Measurements from ENCODE around the gene OSBPL5. TPM values are rescaled to one million over a fixed set of nuclear protein-coding genes. Genes with fewer than 3 reads are reported as not detected.
A peak's percentile ranks its signal among the peaks of the same experiment; 100 is the strongest.

The OSBPL5 gene
- total RNA-seq, 4 donors from 2014 or later = 39.9 to 94.0 (median 66.4) TPM

DNA sequence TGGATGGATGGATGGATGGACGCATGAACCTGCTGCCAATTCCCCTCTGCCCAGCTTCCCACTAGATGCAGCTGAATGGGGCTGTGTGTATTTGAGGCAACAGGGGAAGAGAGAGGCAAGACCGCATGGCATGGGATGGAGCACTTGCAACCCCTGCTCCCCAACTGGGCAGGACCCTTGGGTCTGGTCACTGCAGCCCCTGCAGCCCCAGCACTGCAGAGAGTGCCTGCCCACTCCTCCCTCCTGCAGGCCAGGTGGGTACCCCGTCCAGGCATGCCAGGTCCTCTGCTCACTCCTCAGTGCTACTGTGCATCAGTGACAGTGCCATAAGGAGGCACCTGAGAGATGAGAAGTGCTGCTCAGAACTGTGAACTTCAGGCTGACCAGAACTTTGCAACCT is 40.3 kb downstream of the OSBPL5 start:
- no peak overlapping the region for H3K4me3 ChIP-seq

DNA sequence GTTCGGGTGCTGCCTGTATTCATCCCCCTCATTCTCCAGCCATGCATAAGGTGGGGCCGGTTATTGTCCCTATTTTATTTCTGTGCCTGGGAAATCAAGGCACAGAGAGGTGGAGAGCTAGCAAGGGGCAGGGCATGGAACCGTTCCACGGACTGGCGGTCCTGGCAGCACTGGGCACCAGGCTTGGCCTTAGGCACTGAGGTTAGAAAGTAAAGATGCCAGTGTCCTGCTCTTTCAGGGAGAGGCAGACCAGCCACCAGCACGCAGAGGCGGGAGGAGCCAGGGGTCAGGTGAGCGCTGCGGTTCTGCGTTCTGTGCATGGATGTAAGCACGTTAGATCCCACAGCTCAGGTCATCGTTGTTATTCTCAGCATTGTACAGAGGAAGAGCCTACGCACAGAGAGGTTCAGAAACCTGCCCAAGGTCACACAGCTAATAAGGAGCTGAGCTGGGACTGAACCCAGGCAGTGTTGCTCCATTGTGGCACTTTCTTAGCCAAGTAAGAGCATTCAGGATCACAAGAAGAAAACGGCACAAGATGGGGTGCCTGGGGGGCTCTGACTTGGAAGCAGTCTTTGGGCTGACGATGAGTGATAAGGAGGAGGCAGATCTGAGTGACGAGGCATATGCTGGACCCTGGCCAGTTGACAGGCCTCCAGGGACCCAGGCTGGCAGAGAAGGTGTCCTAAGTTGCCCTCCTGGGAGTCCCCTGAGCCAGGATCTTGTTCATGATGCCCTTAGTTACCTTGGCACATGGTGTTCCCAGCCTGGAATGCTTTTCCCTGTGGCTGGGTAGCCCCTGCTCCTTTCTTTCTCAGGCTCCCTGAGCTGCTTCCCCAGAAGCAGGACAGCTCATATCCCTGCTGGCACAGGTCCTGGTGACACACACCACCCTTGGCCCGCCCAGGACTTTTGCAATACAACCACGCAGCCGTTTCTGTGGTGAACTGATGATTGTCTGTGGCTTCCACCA is 41.1 kb downstream of the OSBPL5 start:
- TF ChIP-seq, protein P1, sequence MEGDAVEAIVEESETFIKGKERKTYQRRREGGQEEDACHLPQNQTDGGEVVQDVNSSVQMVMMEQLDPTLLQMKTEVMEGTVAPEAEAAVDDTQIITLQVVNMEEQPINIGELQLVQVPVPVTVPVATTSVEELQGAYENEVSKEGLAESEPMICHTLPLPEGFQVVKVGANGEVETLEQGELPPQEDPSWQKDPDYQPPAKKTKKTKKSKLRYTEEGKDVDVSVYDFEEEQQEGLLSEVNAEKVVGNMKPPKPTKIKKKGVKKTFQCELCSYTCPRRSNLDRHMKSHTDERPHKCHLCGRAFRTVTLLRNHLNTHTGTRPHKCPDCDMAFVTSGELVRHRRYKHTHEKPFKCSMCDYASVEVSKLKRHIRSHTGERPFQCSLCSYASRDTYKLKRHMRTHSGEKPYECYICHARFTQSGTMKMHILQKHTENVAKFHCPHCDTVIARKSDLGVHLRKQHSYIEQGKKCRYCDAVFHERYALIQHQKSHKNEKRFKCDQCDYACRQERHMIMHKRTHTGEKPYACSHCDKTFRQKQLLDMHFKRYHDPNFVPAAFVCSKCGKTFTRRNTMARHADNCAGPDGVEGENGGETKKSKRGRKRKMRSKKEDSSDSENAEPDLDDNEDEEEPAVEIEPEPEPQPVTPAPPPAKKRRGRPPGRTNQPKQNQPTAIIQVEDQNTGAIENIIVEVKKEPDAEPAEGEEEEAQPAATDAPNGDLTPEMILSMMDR (IDR thresholded peaks at IDR 0.05) = peak in 2 of 4 experiments; percentile 10 to 37
- no peak for TF ChIP-seq POLR2A (IDR thresholded peaks at IDR 0.05)
- TF ChIP-seq POLR2AphosphoS5 (IDR thresholded peaks at IDR 0.05) = peak; percentile 97
- no peak for TF ChIP-seq EP300 (IDR thresholded peaks at IDR 0.05)
- peak; percentile 86 for ATAC-seq
- Histone ChIP-seq H3K27ac (peak overlapping the region; percentile 26 to 78 (median 70)), H3K36me3 (peaks cover 0 to 81% of the 10 kb centered on the region in 2 donors), H3K27me3 (no peaks in the 10 kb centered on the region), H3K4me3 (no peak overlapping the region), H3K9me3 (no peaks in the 10 kb centered on the region), H3K4me1 (peaks cover 4 to 54% (median 16%) of the 10 kb centered on the region in 3 donors)
- WGBS, 2 donors (ENCODE audit: low coverage in 1 of 2) = 29 to 67% methylated on average over 4 to 5 of the region's 19 CpGs

More for the DNA sequence above, 40.3 kb downstream of the OSBPL5 start:
- no peak for TF ChIP-seq EP300 (IDR thresholded peaks at IDR 0.05)
- TF ChIP-seq, protein P1 (IDR thresholded peaks at IDR 0.05) = no peak
- TF ChIP-seq POLR2AphosphoS5 (IDR thresholded peaks at IDR 0.05) = no peak
- no peak for TF ChIP-seq POLR2A (IDR thresholded peaks at IDR 0.05)
- Histone ChIP-seq H3K4me1 (peaks cover 4 to 55% (median 16%) of the 10 kb centered on the region in 3 donors), H3K36me3 (peaks cover 0 to 77% of the 10 kb centered on the region in 2 donors), H3K27me3 (no peaks in the 10 kb centered on the region), H3K9me3 (no peaks in the 10 kb centered on the region), H3K27ac (peak overlapping the region in 3 of 4 donors; percentile 64 to 78 (median 75))
- 86% methylated on average over 2 of the region's 3 CpGs; no CpG with 5 or more reads in 1 of the 2 donors for WGBS, 2 donors (ENCODE audit: low coverage in 1 of 2)
- ATAC-seq = no peak

DNA sequence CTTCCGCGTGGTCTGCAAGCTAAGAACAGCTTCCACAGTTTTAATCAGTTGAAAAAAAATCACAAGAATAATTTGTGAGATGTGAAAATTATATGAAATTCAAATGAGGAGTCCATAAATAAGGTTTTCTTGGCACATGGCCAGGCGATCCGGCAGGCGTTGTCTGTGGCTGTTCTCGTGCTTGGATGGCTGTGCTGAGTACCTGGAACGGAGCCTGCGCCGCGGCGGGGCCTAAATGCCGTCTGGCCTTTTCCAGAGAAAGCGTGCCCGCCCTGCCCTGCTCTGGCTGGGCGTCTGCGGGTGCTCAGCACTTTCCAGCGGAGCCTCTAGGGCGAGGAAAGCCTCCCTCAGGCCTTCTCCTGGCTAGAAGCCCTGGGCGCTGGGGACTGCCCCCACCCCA is 41.8 kb downstream of the OSBPL5 start:
- TF ChIP-seq EP300 (IDR thresholded peaks at IDR 0.05) (no peak), POLR2A (IDR thresholded peaks at IDR 0.05) (no peak), POLR2AphosphoS5 (IDR thresholded peaks at IDR 0.05) (peak; percentile 75)
- TF ChIP-seq, protein P1 (IDR thresholded peaks at IDR 0.05) = peak in 1 of 4 experiments; percentile 27
- H3K4me3 ChIP-seq = no peak overlapping the region
- peaks cover 4 to 49% (median 16%) of the 10 kb centered on the region in 3 donors for H3K4me1 ChIP-seq
- H3K9me3 ChIP-seq = no peaks in the 10 kb centered on the region
- H3K27ac ChIP-seq = peak overlapping the region; percentile 26 to 78 (median 70)
- peak; percentile 28 for ATAC-seq
- no peaks in the 10 kb centered on the region for H3K27me3 ChIP-seq
- WGBS, 2 donors (ENCODE audit: low coverage in 1 of 2) = 41 to 52% methylated on average over 6 to 13 of the region's 19 CpGs
- H3K36me3 ChIP-seq = peaks cover 0 to 81% of the 10 kb centered on the region in 2 donors

DNA sequence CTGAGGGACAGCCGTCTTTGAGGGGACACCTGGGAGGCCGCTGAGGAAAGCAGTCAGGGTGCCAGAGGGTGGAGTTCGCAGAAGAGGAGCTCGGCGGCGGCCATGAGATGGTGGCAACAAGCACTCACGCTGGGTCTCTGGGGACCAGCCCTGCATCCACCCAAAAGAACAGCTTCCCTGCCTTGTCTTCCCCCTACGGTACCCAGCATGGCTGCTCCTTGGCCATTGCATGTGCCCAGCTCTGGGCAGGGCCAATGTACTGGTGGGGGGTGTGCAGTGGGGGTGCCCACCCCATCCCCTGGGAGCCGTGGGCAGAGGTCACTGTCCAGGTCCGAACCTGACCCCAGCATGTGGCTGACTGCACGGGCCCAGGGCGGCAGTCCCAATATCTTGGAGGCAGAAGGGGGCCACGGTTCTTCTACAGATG is 42.3 kb downstream of the OSBPL5 start:
- H3K9me3 ChIP-seq = no peaks in the 10 kb centered on the region
- 80% methylated on average over 1 to 2 of the region's 13 CpGs for WGBS, 2 donors (ENCODE audit: low coverage in 1 of 2)
- no peak overlapping the region for H3K4me3 ChIP-seq
- no peaks in the 10 kb centered on the region for H3K27me3 ChIP-seq
- peaks cover 0 to 81% of the 10 kb centered on the region in 2 donors for H3K36me3 ChIP-seq
- TF ChIP-seq, protein P1 (IDR thresholded peaks at IDR 0.05) = no peak
- no peak for TF ChIP-seq POLR2AphosphoS5 (IDR thresholded peaks at IDR 0.05)
- no peak for TF ChIP-seq EP300 (IDR thresholded peaks at IDR 0.05)
- TF ChIP-seq POLR2A (IDR thresholded peaks at IDR 0.05) = no peak
- ATAC-seq = no peak
- peak overlapping the region in 3 of 4 donors; percentile 64 to 78 (median 75) for H3K27ac ChIP-seq
- H3K4me1 ChIP-seq = peaks cover 4 to 44% (median 16%) of the 10 kb centered on the region in 3 donors
